IPS DF 6.9 (cell line): ENCODE results near the gene CDK5RAP1.

ENCODE experiments used
- DNase-seq: peaks from one replicate; pipeline ENCODE4 v3.0.0-alpha.2; 2013; ENCODE audit warnings: low read depth, low spot score
- H3K27ac ChIP-seq: one replicate; pipeline ENCODE4 v1.5.1; 2013; ENCODE audit warnings: low read length, control low read depth
- H3K27me3 ChIP-seq: 2 replicates; pipeline ENCODE4 v1.6.1; 2013; ENCODE audit warnings: mild to moderate bottlenecking, low read length; ENCODE audit not compliant: control insufficient read depth, insufficient read depth
- H3K36me3 ChIP-seq: 2 replicates; pipeline ENCODE4 v1.6.1; 2013; ENCODE audit warnings: low read length; ENCODE audit not compliant: control insufficient read depth, insufficient read depth
- H3K4me1 ChIP-seq: 2 replicates; pipeline ENCODE4 v1.6.1; 2013; ENCODE audit warnings: low read length; ENCODE audit not compliant: control insufficient read depth, insufficient read depth
- H3K4me3 ChIP-seq: 2 replicates; pipeline ENCODE4 v1.5.1; 2013; ENCODE audit warnings: mild to moderate bottlenecking, low read length
- H3K9me3 ChIP-seq: 2 replicates; pipeline ENCODE4 v1.6.1; 2013; ENCODE audit warnings: low read length, inconsistent platforms; ENCODE audit not compliant: control insufficient read depth, insufficient read depth
- WGBS: extraction: QIAGEN DNeasy Blood & Tissue Kit; methylation state at CpG from one replicate; pipeline ENCODE4 v1.1.7; 2013; ENCODE audit warnings: mixed read lengths, missing lambda C conversion rate; ENCODE audit not compliant: insufficient read length, insufficient coverage; 5-methylcytosine and 5-hydroxymethylcytosine counted together

The CDK5RAP1 gene, protein sequence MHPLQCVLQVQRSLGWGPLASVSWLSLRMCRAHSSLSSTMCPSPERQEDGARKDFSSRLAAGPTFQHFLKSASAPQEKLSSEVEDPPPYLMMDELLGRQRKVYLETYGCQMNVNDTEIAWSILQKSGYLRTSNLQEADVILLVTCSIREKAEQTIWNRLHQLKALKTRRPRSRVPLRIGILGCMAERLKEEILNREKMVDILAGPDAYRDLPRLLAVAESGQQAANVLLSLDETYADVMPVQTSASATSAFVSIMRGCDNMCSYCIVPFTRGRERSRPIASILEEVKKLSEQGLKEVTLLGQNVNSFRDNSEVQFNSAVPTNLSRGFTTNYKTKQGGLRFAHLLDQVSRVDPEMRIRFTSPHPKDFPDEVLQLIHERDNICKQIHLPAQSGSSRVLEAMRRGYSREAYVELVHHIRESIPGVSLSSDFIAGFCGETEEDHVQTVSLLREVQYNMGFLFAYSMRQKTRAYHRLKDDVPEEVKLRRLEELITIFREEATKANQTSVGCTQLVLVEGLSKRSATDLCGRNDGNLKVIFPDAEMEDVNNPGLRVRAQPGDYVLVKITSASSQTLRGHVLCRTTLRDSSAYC

DNA sequence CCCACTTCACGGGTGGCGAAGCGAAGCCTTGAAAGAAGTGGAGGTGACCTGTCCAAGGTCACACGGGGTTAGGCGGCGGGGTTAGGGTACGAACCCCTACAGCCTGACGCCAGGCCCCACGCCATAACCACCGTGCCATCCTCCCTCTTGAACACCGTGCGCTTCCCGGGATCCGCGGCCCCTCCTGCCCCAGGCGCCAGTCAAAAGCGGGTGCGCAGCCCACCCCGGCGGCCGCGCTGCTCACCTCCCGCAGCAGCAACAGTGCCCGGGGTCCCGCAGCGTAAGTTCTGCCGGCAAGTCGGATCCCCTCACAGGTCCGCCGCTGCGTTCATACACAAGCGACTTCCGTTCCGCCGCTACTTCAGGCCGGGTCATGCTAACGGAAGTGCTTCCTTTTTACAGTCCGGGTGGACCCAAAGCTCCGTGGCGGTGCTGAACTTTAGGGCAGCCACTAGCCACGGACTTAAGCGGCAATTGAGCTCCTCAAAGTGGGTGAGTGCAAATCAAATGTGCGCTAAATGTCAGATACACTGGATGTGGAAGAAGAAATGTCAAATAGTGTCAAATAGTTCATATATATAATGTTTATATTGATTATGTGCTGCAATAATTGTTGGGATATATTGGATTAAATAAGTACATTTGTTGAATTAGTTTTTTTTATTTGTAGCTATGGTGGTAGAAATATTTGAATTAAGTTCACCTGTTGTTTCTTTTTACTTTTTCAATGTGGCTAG lies at the start of gene CDK5RAP1:
CDK5RAP1 (minus strand) TSS at position 336 of the 737 bp plus-strand sequence. CDS start 4,455 bp downstream, outside the sequence.
- no CpG with 5 or more reads among the region's 43 CpGs for WGBS
- Histone ChIP-seq H3K4me3 (peak within 1 kb of the TSS; percentile 68), H3K4me1 (no peaks in the 10 kb centered on the region), H3K27ac (no peak within 1 kb of the TSS), H3K27me3 (no peaks in the 10 kb centered on the region), H3K9me3 (no peaks in the 10 kb centered on the region), H3K36me3 (no peaks in the 10 kb centered on the region)
- DNase-seq = peak; percentile 76

DNA sequence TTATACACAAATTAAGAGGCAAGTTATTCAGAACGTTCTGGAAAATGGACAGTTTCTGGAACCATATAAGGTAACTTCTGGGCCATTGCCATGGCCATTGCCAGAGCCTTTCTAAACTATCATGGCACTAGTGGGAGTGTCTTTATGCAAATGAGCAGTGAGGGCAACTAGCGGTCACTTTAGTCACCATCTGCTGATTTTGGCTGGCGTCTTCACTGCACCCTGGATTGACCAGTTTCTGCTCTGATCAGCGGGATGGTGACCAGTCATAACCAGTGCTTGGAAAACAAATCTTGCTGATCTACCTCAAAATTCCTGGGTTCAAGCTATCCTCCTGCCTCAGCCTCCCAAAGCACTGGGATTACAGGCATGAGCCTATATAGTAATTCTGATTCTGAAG lies 49.5 kb upstream of the CDK5RAP1 start:
- no peaks in the 10 kb centered on the region for H3K27me3 ChIP-seq
- WGBS = no CpG with 5 or more reads among the region's 4 CpGs
- H3K9me3 ChIP-seq = no peaks in the 10 kb centered on the region
- no peaks in the 10 kb centered on the region for H3K36me3 ChIP-seq
- no peaks in the 10 kb centered on the region for H3K4me1 ChIP-seq
- no peak overlapping the region for H3K4me3 ChIP-seq
- no peak overlapping the region for H3K27ac ChIP-seq
- DNase-seq = no peak

DNA sequence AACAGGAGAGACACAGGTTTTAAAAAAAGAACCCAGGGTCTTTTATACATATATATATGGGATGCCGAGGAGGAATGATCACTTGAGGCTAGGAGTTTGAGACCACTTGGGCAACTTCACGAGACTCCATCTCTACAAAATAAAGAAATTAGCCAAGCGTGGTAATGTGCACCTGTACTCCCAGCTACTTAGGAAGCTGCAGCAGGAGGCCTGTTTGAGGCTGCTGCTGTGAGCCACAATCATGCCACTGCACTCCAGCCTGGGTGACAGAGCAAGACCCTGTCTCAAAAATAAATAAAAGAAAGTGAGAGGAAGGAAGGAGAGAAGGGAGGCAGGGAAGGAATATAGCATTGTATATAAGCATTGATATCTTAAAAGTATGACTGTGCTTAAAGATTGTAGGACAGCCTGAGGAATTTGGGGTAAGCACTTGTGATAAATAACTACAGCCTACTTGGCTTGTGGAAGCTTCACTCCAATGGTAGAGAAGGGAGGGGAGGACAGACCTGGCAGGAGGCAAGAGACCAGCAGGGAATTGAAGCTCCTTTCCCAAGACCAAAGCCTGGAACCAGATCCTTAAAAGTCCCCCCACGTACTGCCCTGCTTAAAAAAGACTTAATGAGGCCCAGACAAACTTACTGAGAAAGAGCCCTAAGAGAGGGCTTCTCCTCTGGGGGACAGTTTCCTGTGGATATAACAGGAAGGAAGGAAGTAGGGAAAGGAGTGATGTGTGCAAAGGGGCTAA lies 44.7 kb upstream of the CDK5RAP1 start:
- no peaks in the 10 kb centered on the region for H3K9me3 ChIP-seq
- 0 out of 2 replicates have a peak, but pooled peaks cover 2% of the 10 kb centered on the region for H3K4me1 ChIP-seq
- WGBS = no CpG with 5 or more reads among the region's 4 CpGs
- DNase-seq = no peak
- H3K4me3 ChIP-seq = no peak overlapping the region
- no peaks in the 10 kb centered on the region for H3K36me3 ChIP-seq
- peaks cover 11% of the 10 kb centered on the region; the same call in 1 of the 2 replicates for H3K27me3 ChIP-seq
- no peak overlapping the region for H3K27ac ChIP-seq

DNA sequence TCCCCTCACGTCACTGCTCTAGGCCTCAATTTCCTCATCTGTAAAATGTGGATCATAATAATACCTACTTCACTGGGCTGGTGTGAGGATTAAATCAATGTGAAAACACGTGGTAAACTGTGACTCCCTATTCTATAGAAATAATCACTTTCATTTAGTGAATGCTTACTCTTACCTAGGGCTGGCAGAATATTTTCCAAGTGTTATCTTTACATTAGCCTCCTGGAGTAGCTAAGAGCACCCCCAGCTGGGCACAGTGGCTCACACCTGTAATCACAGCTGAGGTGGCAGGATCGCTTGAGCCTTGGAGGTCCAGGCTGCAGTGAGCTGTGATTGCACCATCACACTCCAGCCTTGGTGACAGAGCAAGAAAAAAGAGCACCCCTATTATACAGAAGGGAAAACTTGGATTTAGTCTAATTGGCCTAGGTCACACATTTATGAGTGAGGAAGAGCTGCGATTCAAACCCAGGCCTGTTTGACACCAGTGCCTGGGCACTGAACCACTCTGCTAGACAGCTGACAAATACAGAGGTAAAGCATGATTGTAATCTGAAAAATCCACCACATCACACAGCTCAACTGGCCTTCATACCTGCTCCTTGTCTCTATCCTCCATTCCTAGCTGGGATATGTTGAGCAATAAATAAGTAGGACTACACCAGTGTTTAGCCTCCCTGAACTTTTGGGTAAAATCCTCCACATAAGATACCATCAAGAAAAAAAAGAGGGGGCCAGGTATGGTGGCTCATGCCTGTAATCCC lies 43.7 kb upstream of the CDK5RAP1 start:
- WGBS = no CpG with 5 or more reads among the region's 4 CpGs
- Histone ChIP-seq H3K4me1 (0 out of 2 replicates have a peak, but pooled peaks cover 2% of the 10 kb centered on the region), H3K4me3 (no peak overlapping the region), H3K27me3 (peaks cover 11% of the 10 kb centered on the region; the same call in 1 of the 2 replicates), H3K9me3 (no peaks in the 10 kb centered on the region), H3K27ac (no peak overlapping the region), H3K36me3 (no peaks in the 10 kb centered on the region)
- no peak for DNase-seq

DNA sequence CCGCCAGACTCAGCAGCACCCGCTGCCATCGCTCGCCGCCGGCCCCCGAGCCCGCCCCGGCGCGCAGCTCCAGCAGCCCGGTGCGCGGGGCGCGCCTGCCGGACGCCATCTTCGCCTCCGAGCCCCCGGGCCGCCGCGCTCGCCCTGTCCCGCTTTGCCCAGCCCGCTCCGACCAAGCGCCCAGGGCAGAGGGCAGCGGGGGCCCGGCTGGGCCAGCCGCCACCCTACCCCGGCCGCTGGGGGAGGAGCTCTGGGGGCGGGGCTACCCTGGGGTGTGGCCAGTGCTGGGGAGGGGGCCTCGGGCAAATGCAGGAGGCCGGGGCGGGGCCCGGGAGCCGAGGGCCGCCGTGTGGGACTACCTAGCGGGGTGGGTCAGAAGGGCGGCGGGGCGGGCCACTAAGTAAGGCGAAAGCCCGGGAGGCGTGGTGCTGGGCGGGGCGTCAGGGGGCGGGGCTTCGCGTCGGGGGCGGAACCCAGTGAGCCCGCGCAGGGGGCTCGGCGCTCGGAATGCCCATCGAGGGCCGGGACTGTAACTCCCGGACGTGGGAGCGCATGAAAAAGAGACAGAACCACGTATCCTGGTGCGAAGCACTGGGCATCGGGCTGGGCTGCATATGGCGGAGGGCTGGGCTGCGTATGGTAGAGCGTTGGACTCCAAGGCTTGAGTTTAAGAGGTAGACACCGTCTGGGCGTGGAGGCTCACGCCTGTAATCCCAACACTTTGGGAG lies 42.4 kb upstream of the CDK5RAP1 start, which contains the start of gene SNTA1:
SNTA1 (minus strand) TSS at position 252 of the 728 bp plus-strand sequence; CDS start at position 109, 143 bp downstream.
- DNase-seq = peak; percentile 43
- Histone ChIP-seq H3K36me3 (no peaks in the 10 kb centered on the region), H3K9me3 (no peaks in the 10 kb centered on the region), H3K27ac (no peak within 1 kb of the TSS), H3K4me3 (peak within 1 kb of the TSS; percentile 65; the same call in 1 of the 2 replicates), H3K4me1 (0 out of 2 replicates have a peak, but pooled peaks cover 2% of the 10 kb centered on the region), H3K27me3 (peaks cover 11% of the 10 kb centered on the region; the same call in 1 of the 2 replicates)
- WGBS = no CpG with 5 or more reads among the region's 75 CpGs

DNA sequence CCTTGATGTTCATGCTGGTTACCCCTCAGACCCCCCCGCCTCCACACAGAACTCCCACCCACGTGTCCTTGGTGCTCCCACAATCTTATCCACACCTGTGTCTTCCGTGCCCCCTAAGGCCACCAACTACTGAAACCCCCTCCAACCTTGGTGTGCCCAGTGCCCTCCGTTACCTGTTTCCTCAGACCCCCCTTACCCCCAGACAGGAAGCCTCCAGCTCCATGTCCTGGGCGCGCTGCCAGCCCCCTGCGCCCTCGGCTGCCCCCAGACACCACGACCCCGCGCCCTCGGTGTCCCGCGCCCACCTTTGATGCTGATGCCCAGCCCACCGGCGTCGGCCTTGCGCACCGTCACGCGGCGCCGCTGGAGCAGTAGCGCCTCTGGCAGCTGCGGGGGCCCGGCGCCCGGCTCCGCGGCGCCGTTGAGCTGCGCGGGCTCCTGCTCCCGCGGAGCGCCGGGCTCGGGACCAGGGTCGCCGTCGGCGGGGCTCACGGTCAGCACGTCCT lies 41.7 kb upstream of the CDK5RAP1 start:
- Histone ChIP-seq H3K36me3 (no peaks in the 10 kb centered on the region), H3K27ac (no peak overlapping the region), H3K4me3 (peak overlapping the region; percentile 65; the same call in 1 of the 2 replicates), H3K9me3 (no peaks in the 10 kb centered on the region), H3K4me1 (0 out of 2 replicates have a peak, but pooled peaks cover 2% of the 10 kb centered on the region), H3K27me3 (peaks cover 11% of the 10 kb centered on the region; the same call in 1 of the 2 replicates)
- no CpG with 5 or more reads among the region's 45 CpGs for WGBS
- DNase-seq = no peak

DNA sequence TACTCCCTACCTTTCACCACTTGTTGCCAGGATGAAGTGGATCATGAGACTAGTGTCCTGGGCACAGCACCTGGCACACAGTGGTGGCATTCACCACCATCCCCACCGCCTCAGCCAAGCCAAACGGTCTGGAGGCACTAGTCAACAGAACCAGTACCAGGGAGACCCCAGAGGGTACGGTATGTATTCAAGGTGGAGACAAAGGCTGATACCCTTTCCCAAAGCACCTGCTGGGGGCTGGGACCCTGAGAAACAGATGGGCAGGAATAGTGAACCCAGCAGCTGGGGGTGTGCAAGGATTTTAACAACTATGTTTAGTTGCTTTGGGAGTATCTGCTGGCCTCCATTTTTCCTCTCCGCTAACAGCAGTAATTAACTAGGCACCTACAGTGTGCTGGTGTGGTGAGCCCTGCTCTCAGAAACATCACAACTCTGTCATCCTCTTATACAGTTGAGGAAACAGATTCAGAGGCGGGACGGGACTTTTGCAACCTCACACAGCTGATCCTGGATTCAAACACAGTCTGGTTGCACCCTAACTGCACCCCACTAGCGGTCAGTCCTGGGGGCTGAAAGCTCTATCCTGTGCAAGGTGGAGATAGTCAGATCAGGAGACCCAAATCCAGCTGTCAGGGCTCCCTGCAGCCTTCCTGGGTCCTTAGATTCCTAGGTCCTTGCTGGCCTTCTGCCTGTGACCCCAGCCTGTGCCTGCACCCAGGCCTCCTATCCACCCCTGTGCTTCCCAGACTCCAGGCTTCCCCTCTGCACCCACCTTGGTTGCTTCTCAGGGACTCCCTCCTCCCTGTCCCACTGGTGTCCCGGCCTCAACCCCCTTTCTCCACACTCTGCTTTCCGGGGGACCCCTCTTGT lies 41.1 kb upstream of the CDK5RAP1 start:
- Histone ChIP-seq H3K9me3 (no peaks in the 10 kb centered on the region), H3K4me1 (0 out of 2 replicates have a peak, but pooled peaks cover 2% of the 10 kb centered on the region), H3K27ac (no peak overlapping the region), H3K27me3 (peaks cover 11% of the 10 kb centered on the region; the same call in 1 of the 2 replicates), H3K36me3 (no peaks in the 10 kb centered on the region), H3K4me3 (no peak overlapping the region)
- DNase-seq = no peak
- WGBS = no CpG with 5 or more reads among the region's 9 CpGs

DNA sequence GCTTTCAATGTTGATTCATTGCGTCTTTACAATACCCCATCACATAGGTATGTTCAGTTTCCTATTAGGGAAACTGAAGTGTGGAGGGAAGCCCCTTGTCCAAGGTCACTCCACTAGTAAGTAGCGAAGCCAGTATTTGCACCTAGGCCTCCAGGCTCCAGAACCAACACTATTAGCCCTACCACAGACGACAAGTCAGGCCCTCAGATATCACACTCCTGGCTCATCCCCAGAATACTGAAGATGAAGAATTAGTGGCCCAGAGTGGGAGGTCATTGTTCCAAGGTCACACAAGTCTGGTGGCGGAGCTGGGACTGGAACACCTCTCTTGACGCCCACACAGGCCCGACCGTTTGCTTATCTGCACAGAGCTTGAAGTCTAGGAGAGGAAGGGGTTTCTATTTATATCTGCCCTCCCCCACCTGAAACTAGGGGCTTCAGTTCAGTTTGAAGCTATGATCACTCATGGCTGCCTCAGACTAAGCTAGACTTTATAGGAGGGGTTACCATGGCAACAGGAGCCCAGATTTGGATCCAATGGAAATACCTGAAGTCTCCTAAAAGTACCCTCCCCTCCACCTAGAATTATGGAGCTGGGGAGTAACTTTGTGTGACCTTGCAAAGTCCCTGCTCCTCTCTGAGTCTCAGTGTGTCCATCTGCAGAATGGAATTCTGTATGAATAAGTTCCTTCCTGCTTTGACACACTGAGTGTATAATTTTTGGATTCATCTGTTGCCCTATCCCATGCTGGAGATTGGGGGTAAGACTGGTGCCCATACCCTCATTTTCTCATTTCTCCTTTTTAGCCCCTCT lies 40.0 kb upstream of the CDK5RAP1 start:
- WGBS = no CpG with 5 or more reads among the region's 7 CpGs
- Histone ChIP-seq H3K36me3 (no peaks in the 10 kb centered on the region), H3K9me3 (no peaks in the 10 kb centered on the region), H3K4me3 (no peak overlapping the region), H3K27ac (no peak overlapping the region), H3K27me3 (peaks cover 11% of the 10 kb centered on the region; the same call in 1 of the 2 replicates), H3K4me1 (0 out of 2 replicates have a peak, but pooled peaks cover 2% of the 10 kb centered on the region)
- DNase-seq = no peak
